Measurements from ENCODE around the gene NOC4L. TPM values are rescaled to one million over a fixed set of nuclear protein-coding genes. Genes with fewer than 3 reads are reported as not detected.

NOC4L gene
- total RNA-seq, 4 donors from 2014 or later, result 10.4 to 15.4 (median 11.5) TPM

- Histone ChIP-seq H3K4me1 (no peaks in the 10 kb centered on the region), H3K27ac (replicated peaks in 1 of 4) (no peak overlapping the region), H3K27me3 (no peaks in the 10 kb centered on the region), H3K36me3 (peaks cover 19 to 97% (median 84%) of the 10 kb centered on the region in 4 donors), H3K4me3 (no peak overlapping the region), H3K9me3 (no peaks in the 10 kb centered on the region)
- DNase-seq (ENCODE audit: extremely low spot score), result no peak
- no peak for TF ChIP-seq POLR2AphosphoS5 (IDR thresholded peaks at IDR 0.05)
- TF ChIP-seq, protein P1, sequence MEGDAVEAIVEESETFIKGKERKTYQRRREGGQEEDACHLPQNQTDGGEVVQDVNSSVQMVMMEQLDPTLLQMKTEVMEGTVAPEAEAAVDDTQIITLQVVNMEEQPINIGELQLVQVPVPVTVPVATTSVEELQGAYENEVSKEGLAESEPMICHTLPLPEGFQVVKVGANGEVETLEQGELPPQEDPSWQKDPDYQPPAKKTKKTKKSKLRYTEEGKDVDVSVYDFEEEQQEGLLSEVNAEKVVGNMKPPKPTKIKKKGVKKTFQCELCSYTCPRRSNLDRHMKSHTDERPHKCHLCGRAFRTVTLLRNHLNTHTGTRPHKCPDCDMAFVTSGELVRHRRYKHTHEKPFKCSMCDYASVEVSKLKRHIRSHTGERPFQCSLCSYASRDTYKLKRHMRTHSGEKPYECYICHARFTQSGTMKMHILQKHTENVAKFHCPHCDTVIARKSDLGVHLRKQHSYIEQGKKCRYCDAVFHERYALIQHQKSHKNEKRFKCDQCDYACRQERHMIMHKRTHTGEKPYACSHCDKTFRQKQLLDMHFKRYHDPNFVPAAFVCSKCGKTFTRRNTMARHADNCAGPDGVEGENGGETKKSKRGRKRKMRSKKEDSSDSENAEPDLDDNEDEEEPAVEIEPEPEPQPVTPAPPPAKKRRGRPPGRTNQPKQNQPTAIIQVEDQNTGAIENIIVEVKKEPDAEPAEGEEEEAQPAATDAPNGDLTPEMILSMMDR (IDR thresholded peaks at IDR 0.05), result no peak
- TF ChIP-seq POLR2A (IDR thresholded peaks at IDR 0.05; ENCODE audit: low read depth), result no peak
- no peak for TF ChIP-seq EP300 (IDR thresholded peaks at IDR 0.05)
- intact Hi-C loops (cut with DNase I), result no loop called here
- 94% methylated on average over 14 of the region's 14 CpGs for WGBS
Measured at GRCh38 chr12:132121283-132121682, 23.0 kb upstream of the NOC4L start.

DNA sequence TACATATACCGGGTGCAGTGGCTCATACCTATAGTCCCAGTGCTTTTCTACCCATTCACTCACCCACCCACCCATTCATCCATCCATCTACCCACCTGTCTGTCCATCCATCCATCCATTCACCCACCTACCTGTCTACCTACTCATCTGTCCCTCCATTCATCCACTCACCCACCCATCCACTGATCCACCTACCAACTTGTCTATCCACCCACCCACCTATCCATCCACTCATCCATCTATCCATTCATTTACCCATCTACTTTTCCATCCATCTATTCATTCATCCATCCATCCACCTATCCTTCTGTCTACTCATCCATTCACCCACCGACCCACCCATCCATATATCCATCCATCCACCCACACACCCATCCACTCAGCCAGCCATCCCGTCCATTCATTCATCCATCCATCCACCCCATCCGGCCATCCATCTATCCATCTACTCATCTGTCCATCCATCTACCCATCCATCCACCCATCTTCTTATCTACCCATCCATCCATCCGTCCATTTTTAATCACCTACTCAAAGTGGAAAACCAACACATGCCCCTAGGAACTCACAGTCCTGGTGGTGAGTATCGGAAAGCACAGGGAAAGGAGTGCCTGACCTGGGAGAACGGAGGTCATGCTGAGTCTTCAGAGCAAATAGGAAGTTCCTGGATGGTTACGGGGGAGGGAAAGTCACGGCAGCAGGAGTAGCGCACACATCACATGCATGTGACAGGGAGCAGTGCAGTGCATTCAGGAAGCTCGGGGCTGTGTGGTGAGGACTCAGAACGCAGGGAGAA is 20.1 kb upstream of the NOC4L start:
- intact Hi-C loops (cut with DNase I), result no loop called here
- DNase-seq (ENCODE audit: extremely low spot score), result no peak
- H3K36me3 ChIP-seq, result peaks cover 34 to 96% (median 85%) of the 10 kb centered on the region in 4 donors
- TF ChIP-seq, protein P1 (IDR thresholded peaks at IDR 0.05), result no peak
- TF ChIP-seq EP300 (IDR thresholded peaks at IDR 0.05), result no peak
- H3K9me3 ChIP-seq, result peaks cover 0 to 7% (median 3%) of the 10 kb centered on the region in 4 donors
- no peak overlapping the region for H3K4me3 ChIP-seq
- H3K27me3 ChIP-seq, result no peaks in the 10 kb centered on the region
- WGBS, result 95% methylated on average over 12 of the region's 12 CpGs
- no peaks in the 10 kb centered on the region for H3K4me1 ChIP-seq
- H3K27ac ChIP-seq (replicated peaks in 1 of 4), result no peak overlapping the region

- H3K36me3 ChIP-seq, result peaks cover 34 to 96% (median 84%) of the 10 kb centered on the region in 4 donors
- TF ChIP-seq POLR2A (IDR thresholded peaks at IDR 0.05; ENCODE audit: low read depth) (no peak), EP300 (IDR thresholded peaks at IDR 0.05) (no peak), POLR2AphosphoS5 (IDR thresholded peaks at IDR 0.05) (no peak)
- TF ChIP-seq, protein P1 (IDR thresholded peaks at IDR 0.05), result no peak
- H3K27ac ChIP-seq (replicated peaks in 1 of 4), result no peak overlapping the region
- intact Hi-C loops (cut with DNase I), result no loop called here
- H3K9me3 ChIP-seq, result peaks cover 0 to 7% (median 3%) of the 10 kb centered on the region in 4 donors
- H3K4me3 ChIP-seq, result no peak overlapping the region
- H3K4me1 ChIP-seq, result no peaks in the 10 kb centered on the region
- WGBS, result 88% methylated on average over 19 of the region's 19 CpGs
- H3K27me3 ChIP-seq, result no peaks in the 10 kb centered on the region
- DNase-seq (ENCODE audit: extremely low spot score), result no peak
Measured at GRCh38 chr12:132124766-132125425, 19.4 kb upstream of the NOC4L start.

DNA sequence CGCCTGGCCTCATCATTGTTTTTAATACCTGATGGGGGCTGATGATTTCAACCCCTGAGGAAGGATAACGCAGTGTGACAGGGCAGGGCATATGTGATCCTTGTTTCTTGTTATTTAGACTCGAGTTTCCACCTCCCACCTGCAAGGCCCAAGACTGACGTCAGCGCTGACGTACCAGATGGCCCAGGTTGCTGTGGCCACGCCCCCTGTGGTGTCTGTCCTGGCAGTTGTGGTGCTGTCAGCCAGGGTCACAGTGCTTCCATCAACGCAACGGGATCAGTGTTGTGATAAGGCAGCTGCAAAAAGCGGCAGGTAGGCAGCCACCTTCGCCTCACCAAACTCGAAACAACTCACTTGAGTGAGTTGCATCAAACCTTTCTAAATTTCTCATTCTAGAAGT is 18.5 kb upstream of the NOC4L start:
- Histone ChIP-seq H3K4me3 (no peak overlapping the region), H3K4me1 (no peaks in the 10 kb centered on the region), H3K36me3 (peaks cover 34 to 88% (median 77%) of the 10 kb centered on the region in 4 donors), H3K9me3 (peaks cover 0 to 7% (median 3%) of the 10 kb centered on the region in 4 donors), H3K27ac (replicated peaks in 1 of 4) (no peak overlapping the region), H3K27me3 (no peaks in the 10 kb centered on the region)
- intact Hi-C loops (cut with DNase I), result no loop called here
- 93% methylated on average over 12 of the region's 12 CpGs for WGBS
- TF ChIP-seq, protein P1 (IDR thresholded peaks at IDR 0.05), result no peak
- TF ChIP-seq POLR2AphosphoS5 (IDR thresholded peaks at IDR 0.05) (no peak), EP300 (IDR thresholded peaks at IDR 0.05) (no peak), POLR2A (IDR thresholded peaks at IDR 0.05; ENCODE audit: low read depth) (no peak)
- no peak for DNase-seq (ENCODE audit: extremely low spot score)
